Transverse colon (tissue), 4 donors: ENCODE measurements around the gene TMEFF1. TPM values are rescaled to one million over a fixed set of nuclear protein-coding genes. Genes with fewer than 3 reads are reported as not detected.
"Not testable (repeated sequence)": the region's sequence is repeated elsewhere in the genome, so short reads cannot be mapped to it uniquely, and the experiment has no call there.

ENCODE experiments used
- DNase-seq: peaks from one replicate; pipeline ENCODE4 v3.0.0-alpha.2; 2019
- H3K27ac ChIP-seq, 4 donors: fragments of 200-600 bp; sonication (generic); 2 replicates each; pipeline ENCODE4 v1.5.1; 2016 to 2018; ENCODE audit warnings: inconsistent platforms in 4 of 4
- H3K27me3 ChIP-seq: fragments of 200-600 bp; sonication (generic); 2 replicates; pipeline ENCODE4 v1.5.1; 2017; ENCODE audit warnings: inconsistent platforms
- H3K36me3 ChIP-seq, 4 donors: fragments of 200-600 bp; sonication (generic); 2 replicates each; pipeline ENCODE4 v1.5.1; 2017 to 2019; ENCODE audit warnings: inconsistent platforms in 4 of 4
- H3K4me1 ChIP-seq, 4 donors: fragments of 200-600 bp; sonication (generic); 2 replicates each; pipeline ENCODE4 v1.5.1; 2017 to 2020; ENCODE audit warnings: inconsistent platforms in 4 of 4
- H3K4me3 ChIP-seq, 4 donors: fragments of 200-600 bp; sonication (generic); 1 replicate in 1 of 4; 2 replicates in 3 of 4; pipeline versions ENCODE4 v1.5.1 to v1.6.1; 2017 to 2019; ENCODE audit warnings: inconsistent platforms in 4 of 4
- H3K9me3 ChIP-seq, 2 donors: fragments of 200-600 bp; sonication (generic); 2 replicates each; pipeline ENCODE4 v1.5.1; 2017 to 2019; ENCODE audit warnings: inconsistent platforms in 2 of 2
- CTCF ChIP-seq, 5 experiments: fragments of 200-600 bp in 3 of 5; fragments of 450-650 bp in 2 of 5; sonication (generic) in 3 of 5; IDR thresholded peaks; 1 replicate in 2 of 5; 2 replicates in 3 of 5; pipeline ENCODE4 v1.5.1; 2016 to 2017; ENCODE audit warnings: antibody characterized with exemption in 5 of 5, inconsistent platforms in 3 of 5, mild to moderate bottlenecking in 2 of 5, moderate library complexity in 1 of 5
- EP300 ChIP-seq: sonication (generic); formaldehyde crosslinking; IDR thresholded peaks from one replicate; pipeline ENCODE4 v1.6.1; 2017; ENCODE audit warnings: antibody characterized with exemption, low read depth
- POLR2A ChIP-seq: fragments of 450-650 bp; IDR thresholded peaks from one replicate; pipeline ENCODE4 v1.6.1; 2016; ENCODE audit warnings: antibody characterized with exemption, mild to moderate bottlenecking, moderate library complexity
- POLR2AphosphoS5 ChIP-seq, 3 donors: sonication (generic); formaldehyde crosslinking; IDR thresholded peaks; one replicate each; pipeline ENCODE4 v1.6.1; 2016; ENCODE audit warnings: antibody characterized with exemption in 3 of 3
- WGBS, 2 donors: methylation state at CpG; one replicate each; pipeline ENCODE4 v1.1.5; 2018; ENCODE audit warnings: low coverage in 1 of 2; 5-methylcytosine and 5-hydroxymethylcytosine counted together
- in situ Hi-C, 4 donors: fragments of 200-750 bp; cut with MboI; loops; one replicate each; pipeline versions ENCODE4 v1.15.0 to v1.15.1; 2017; ENCODE audit warnings: low sequenced_read_pairs in 3 of 4, low pct_ligation_motif_present in 1 of 4, low pct_unique_long_range_greater_than_20kb in 1 of 4
- intact Hi-C: fragments of 100-400 bp; cut with DNase I; formaldehyde crosslinking; loops from one replicate; pipeline ENCODE4 v1.15.1; 2023; ENCODE audit warnings: low total_unique reads
- total RNA-seq, 4 donors: library from RNA; depleted of rRNA; stranded (reverse); fragments of >200 nt; gene quantifications; one replicate each; pipeline ENCODE4 v1.1.0, GENCODE V29; 2016

The TMEFF1 gene
- total RNA-seq, 4 donors from 2014 or later: not detected

- intact Hi-C loops: no loop called here
- in situ Hi-C loops: no loop called here
These were observed 26.9 kb downstream of the TMEFF1 start for GRCh38 chr9:100499866-100500265.

GRCh38 chr9:100505564-100506159, 32.7 kb downstream of the TMEFF1 start:
- Histone ChIP-seq H3K27ac (no peak overlapping the region), H3K9me3 (no peaks in the 10 kb centered on the region), H3K4me3 (no peak overlapping the region), H3K4me1 (no peaks in the 10 kb centered on the region), H3K27me3 (no peaks in the 10 kb centered on the region), H3K36me3 (no peaks in the 10 kb centered on the region)
- WGBS, 2 donors: 38 to 41% methylated on average over 4 of the region's 4 CpGs
- intact Hi-C loops: no loop called here
- TF ChIP-seq EP300: no peak
- peak in 4 of 5 experiments; percentile 38 to 61 (median 55) for TF ChIP-seq CTCF (IDR thresholded peaks at IDR 0.05)
- TF ChIP-seq POLR2A: no peak
- no peak for TF ChIP-seq POLR2AphosphoS5 (IDR thresholded peaks at IDR 0.05)
- in situ Hi-C loops: no loop called here
- peak; percentile 63 for DNase-seq

More at GRCh38 chr9:100499866-100500265, 26.9 kb downstream of the TMEFF1 start:
- no peak for TF ChIP-seq CTCF (IDR thresholded peaks at IDR 0.05)
- no peak for TF ChIP-seq POLR2AphosphoS5 (IDR thresholded peaks at IDR 0.05)
- TF ChIP-seq POLR2A: no peak
- TF ChIP-seq EP300: no peak
- no peak overlapping the region for H3K27ac ChIP-seq
- no peak overlapping the region for H3K4me3 ChIP-seq
- WGBS, 2 donors: 92 to 100% methylated on average over 2 of the region's 2 CpGs
- H3K27me3 ChIP-seq: no peaks in the 10 kb centered on the region
- no peak for DNase-seq
- no peaks in the 10 kb centered on the region for H3K36me3 ChIP-seq
- no peaks in the 10 kb centered on the region for H3K4me1 ChIP-seq
- H3K9me3 ChIP-seq: no peaks in the 10 kb centered on the region

GRCh38 chr9:100507350-100507749, 34.4 kb downstream of the TMEFF1 start:
- H3K4me1 ChIP-seq, DNase-seq, intact Hi-C loops, H3K27me3 ChIP-seq, H3K4me3 ChIP-seq, H3K9me3 ChIP-seq, H3K27ac ChIP-seq, in situ Hi-C loops, H3K36me3 ChIP-seq: not testable (repeated sequence)

- in situ Hi-C loops: loop anchor here in 1 of 4 donors (10.0 kb wide), 1 partner anchor 56 kb away; no protein-coding TSS in a partner anchor
These were observed 38.3 kb downstream of the TMEFF1 start for GRCh38 chr9:100511205-100511604.

More at GRCh38 chr9:100511205-100511604, 38.3 kb downstream of the TMEFF1 start:
- Histone ChIP-seq H3K36me3 (no peaks in the 10 kb centered on the region), H3K27ac (no peak overlapping the region), H3K9me3 (no peaks in the 10 kb centered on the region), H3K27me3 (no peaks in the 10 kb centered on the region), H3K4me1 (no peaks in the 10 kb centered on the region), H3K4me3 (no peak overlapping the region)
- no peak for DNase-seq
- TF ChIP-seq CTCF (IDR thresholded peaks at IDR 0.05) (no peak), POLR2A (no peak), POLR2AphosphoS5 (IDR thresholded peaks at IDR 0.05) (no peak), EP300 (no peak)
- 88 to 100% methylated on average over 1 of the region's 1 CpG for WGBS, 2 donors
- intact Hi-C loops: no loop called here
